GM21526 (cell line): ENCODE measurements around the gene MAP2K4.
"Not testable (repeated sequence)": the region's sequence is repeated elsewhere in the genome, so short reads cannot be mapped to it uniquely, and the experiment has no call there.

ENCODE experiments used
- ATAC-seq: cut with Tn5 transposase; IDR thresholded peaks from one replicate; pipeline ENCODE4 v1.9.1; 2021; ENCODE audit warnings: moderate library complexity; ENCODE audit not compliant: unreplicated experiment, low FRiP score

MAP2K4 gene

GRCh38 chr17:12020642-12021622 lies at the start of gene MAP2K4:
MAP2K4 (plus strand) TSS chr17:12020877; CDS start chr17:12020887, 10 bp downstream.
- ATAC-seq: peak; percentile 90

GRCh38 chr17:11972741-11973140 lies 47.9 kb upstream of the MAP2K4 start:
- not testable (repeated sequence) for ATAC-seq

GRCh38 chr17:11979795-11980194 lies 40.9 kb upstream of the MAP2K4 start:
- no peak for ATAC-seq

GRCh38 chr17:11980813-11981212 lies 39.9 kb upstream of the MAP2K4 start:
- no peak for ATAC-seq

GRCh38 chr17:11981862-11982261 lies 38.8 kb upstream of the MAP2K4 start:
- no peak for ATAC-seq

- no peak for ATAC-seq
These were observed 34.3 kb upstream of the MAP2K4 start for GRCh38 chr17:11986179-11986941.

GRCh38 chr17:11986942-11987329 lies 33.7 kb upstream of the MAP2K4 start:
- no peak for ATAC-seq

- no peak for ATAC-seq
These were observed 30.2 kb upstream of the MAP2K4 start for GRCh38 chr17:11990363-11990983.

- ATAC-seq: no peak
These were observed 29.2 kb upstream of the MAP2K4 start for GRCh38 chr17:11991461-11991860.

GRCh38 chr17:11996722-11997146 lies 23.9 kb upstream of the MAP2K4 start:
- ATAC-seq: peak; percentile 44

GRCh38 chr17:11997147-11997971 lies 23.3 kb upstream of the MAP2K4 start, which contains the start of gene ZNF18:
ZNF18 (minus strand) TSS chr17:11997475; CDS start chr17:11992829, 4,646 bp downstream.
- peak; percentile 96 for ATAC-seq

GRCh38 chr17:11997972-11998233 lies 22.8 kb upstream of the MAP2K4 start:
- ATAC-seq: peak; percentile 2

GRCh38 chr17:11999696-12000095 lies 21.0 kb upstream of the MAP2K4 start:
- ATAC-seq: no peak

- ATAC-seq: no peak
These were observed 13.2 kb upstream of the MAP2K4 start for GRCh38 chr17:12007466-12007865.

GRCh38 chr17:12021623-12022140 lies 1.0 kb downstream of the MAP2K4 start:
- no peak for ATAC-seq

GRCh38 chr17:12022310-12022709 lies 1.6 kb downstream of the MAP2K4 start:
- ATAC-seq: no peak

- ATAC-seq: no peak
These were observed 3.6 kb downstream of the MAP2K4 start for GRCh38 chr17:12024327-12024726.

- no peak for ATAC-seq
These were observed 7.0 kb downstream of the MAP2K4 start for GRCh38 chr17:12027658-12028057.

- ATAC-seq: no peak
These were observed 7.9 kb downstream of the MAP2K4 start for GRCh38 chr17:12028611-12029010.

- ATAC-seq: no peak
These were observed 13.9 kb downstream of the MAP2K4 start for GRCh38 chr17:12034538-12034937.
